Keratinocyte (primary cell): ENCODE measurements around the gene SERPINB10.

Experiments
- EZH2 ChIP-seq: IDR thresholded peaks from one replicate; pipeline ENCODE4 v1.6.1; 2012; ENCODE audit warnings: inconsistent platforms, mild to moderate bottlenecking, low read length, moderate library complexity
- TF ChIP-seq, protein P1 (sequence below), 3 experiments: IDR thresholded peaks in 1 of 3; conservative IDR thresholded peaks in 1 of 3; optimal IDR thresholded peaks in 1 of 3; 2 replicates in 2 of 3; 3 replicates in 1 of 3; pipeline versions ENCODE3 to v1.5.1; 2011; ENCODE audit warnings: low read length in 3 of 3, mild to moderate bottlenecking in 3 of 3, moderate library complexity in 2 of 3, control low read depth in 1 of 3, inconsistent platforms in 1 of 3; ENCODE audit not compliant: insufficient read depth in 2 of 3; ENCODE audit errors: extremely low read depth in 1 of 3

- TF ChIP-seq EZH2 = no peak
- TF ChIP-seq, protein P1, sequence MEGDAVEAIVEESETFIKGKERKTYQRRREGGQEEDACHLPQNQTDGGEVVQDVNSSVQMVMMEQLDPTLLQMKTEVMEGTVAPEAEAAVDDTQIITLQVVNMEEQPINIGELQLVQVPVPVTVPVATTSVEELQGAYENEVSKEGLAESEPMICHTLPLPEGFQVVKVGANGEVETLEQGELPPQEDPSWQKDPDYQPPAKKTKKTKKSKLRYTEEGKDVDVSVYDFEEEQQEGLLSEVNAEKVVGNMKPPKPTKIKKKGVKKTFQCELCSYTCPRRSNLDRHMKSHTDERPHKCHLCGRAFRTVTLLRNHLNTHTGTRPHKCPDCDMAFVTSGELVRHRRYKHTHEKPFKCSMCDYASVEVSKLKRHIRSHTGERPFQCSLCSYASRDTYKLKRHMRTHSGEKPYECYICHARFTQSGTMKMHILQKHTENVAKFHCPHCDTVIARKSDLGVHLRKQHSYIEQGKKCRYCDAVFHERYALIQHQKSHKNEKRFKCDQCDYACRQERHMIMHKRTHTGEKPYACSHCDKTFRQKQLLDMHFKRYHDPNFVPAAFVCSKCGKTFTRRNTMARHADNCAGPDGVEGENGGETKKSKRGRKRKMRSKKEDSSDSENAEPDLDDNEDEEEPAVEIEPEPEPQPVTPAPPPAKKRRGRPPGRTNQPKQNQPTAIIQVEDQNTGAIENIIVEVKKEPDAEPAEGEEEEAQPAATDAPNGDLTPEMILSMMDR (optimal IDR thresholded peaks at IDR 0.05 in 1 of 3, IDR thresholded peaks at IDR 0.05 in 1 of 3, conservative IDR thresholded peaks at IDR 0.05 in 1 of 3; ENCODE audit: extremely low read depth in 1 of 3, insufficient read depth in 2 of 3, low read length in 3 of 3) = no peak
These were observed 16.8 kb downstream of the SERPINB10 start for GRCh38 chr18:63924551-63924950.
